Measurements from ENCODE around the gene BTBD2. TPM values are rescaled to one million over a fixed set of nuclear protein-coding genes. Genes with fewer than 3 reads are reported as not detected.

The BTBD2 gene
- 72.5 and 118 TPM in 2 replicates for total RNA-seq (ENCODE audit: low replicate concordance)
- long read RNA-seq: 0 reads

DNA sequence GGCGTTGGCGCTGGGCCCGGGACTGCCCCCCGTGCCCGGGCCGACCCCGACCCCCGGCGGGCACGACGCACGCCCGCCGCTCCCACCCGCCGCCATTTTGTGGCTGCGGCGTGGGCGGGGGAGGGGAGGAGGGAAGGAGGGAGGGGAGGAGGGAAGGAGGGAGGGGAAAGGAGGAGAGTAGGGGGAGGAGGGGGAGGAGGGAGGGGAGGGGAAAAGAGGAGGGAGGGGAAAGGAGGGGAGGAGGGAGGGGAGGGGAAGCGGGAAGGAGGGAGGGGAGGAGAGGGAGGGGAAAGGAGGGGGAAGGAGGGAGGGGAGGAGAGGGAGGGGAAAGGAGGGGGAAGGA, at the start of gene BTBD2:
Gene BTBD2, minus strand, starts transcription at position 107 of the 343 bp plus-strand sequence. Its CDS starts 11 bp downstream, at position 96.
- H3K9me3 Mint-ChIP-seq: no peaks in the 10 kb centered on the region
- TF ChIP-seq, protein P1, sequence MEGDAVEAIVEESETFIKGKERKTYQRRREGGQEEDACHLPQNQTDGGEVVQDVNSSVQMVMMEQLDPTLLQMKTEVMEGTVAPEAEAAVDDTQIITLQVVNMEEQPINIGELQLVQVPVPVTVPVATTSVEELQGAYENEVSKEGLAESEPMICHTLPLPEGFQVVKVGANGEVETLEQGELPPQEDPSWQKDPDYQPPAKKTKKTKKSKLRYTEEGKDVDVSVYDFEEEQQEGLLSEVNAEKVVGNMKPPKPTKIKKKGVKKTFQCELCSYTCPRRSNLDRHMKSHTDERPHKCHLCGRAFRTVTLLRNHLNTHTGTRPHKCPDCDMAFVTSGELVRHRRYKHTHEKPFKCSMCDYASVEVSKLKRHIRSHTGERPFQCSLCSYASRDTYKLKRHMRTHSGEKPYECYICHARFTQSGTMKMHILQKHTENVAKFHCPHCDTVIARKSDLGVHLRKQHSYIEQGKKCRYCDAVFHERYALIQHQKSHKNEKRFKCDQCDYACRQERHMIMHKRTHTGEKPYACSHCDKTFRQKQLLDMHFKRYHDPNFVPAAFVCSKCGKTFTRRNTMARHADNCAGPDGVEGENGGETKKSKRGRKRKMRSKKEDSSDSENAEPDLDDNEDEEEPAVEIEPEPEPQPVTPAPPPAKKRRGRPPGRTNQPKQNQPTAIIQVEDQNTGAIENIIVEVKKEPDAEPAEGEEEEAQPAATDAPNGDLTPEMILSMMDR (conservative IDR thresholded peaks at IDR 0.05): no peak
- DNase-seq (ENCODE audit: extremely low spot score, unreplicated experiment): no peak
- no peaks in the 10 kb centered on the region for H3K27me3 Mint-ChIP-seq
- peaks cover 14% of the 10 kb centered on the region for H3K36me3 Mint-ChIP-seq
- peak within 1 kb of the TSS; percentile 72 for H3K4me3 Mint-ChIP-seq
- no peak within 1 kb of the TSS for H3K27ac Mint-ChIP-seq
- H3K4me1 Mint-ChIP-seq (ENCODE audit: unreplicated experiment): no peaks in the 10 kb centered on the region

DNA sequence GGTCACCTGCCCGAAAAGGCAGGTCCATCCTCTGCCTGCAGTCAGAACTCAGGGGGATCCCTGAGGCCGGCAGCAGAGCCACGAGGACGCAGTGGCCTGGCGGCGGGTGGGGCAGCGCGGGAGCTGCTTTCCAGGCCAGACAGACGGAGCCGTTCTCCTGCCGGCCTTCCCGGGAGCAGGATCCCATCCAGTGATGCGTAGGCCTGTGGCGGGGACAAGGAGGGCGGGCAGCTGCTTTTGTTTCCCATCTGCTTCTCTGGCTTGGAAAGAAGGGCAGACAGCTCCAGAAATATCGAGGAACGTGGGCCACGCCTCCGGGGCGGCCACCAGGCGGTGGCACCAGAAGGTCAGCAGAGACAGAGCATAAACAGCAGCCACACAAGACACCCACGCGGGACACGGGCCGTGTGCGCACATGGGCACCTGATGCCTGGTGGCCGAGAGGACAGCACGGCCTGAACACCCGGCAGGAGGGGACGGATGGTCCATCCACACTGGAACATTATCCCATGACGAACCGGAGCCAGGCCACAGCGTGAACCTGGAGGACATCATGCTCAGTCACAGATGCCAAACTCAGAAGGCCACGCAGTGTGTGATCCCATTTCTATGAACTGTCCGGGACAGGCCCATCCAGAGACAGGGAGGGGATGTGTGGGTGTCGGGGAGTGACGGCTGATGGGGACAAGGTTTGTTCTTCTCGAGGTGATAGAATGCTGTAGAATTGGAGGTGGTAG, 49.4 kb upstream of the BTBD2 start:
- TF ChIP-seq, protein P1 (conservative IDR thresholded peaks at IDR 0.05): no peak
- no peaks in the 10 kb centered on the region for H3K27me3 Mint-ChIP-seq
- peak overlapping the region; percentile 21 for H3K27ac Mint-ChIP-seq
- peaks cover 18% of the 10 kb centered on the region for H3K4me1 Mint-ChIP-seq (ENCODE audit: unreplicated experiment)
- H3K4me3 Mint-ChIP-seq: no peak overlapping the region
- H3K9me3 Mint-ChIP-seq: no peaks in the 10 kb centered on the region
- DNase-seq (ENCODE audit: extremely low spot score, unreplicated experiment): no peak
- no peaks in the 10 kb centered on the region for H3K36me3 Mint-ChIP-seq

DNA sequence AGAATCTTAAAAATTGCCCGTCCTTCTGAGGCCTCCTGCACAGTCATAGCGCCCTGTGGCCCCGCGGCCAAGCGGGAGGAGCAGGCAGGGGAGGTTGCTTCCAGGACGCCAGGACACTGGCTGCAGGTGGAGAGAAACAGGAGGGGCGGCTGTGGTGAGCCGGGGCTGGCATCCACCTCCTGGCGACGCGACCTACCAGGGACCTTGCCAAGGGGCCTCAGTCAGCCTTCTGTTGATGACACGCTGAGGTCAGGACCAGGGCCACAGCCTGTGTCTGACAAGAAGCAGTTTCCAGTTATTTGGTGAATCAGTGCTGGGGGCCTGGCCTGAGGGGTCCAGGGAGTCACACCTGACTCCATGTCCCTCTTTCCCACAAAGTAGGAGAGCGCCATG, 48.9 kb upstream of the BTBD2 start:
- H3K4me1 Mint-ChIP-seq (ENCODE audit: unreplicated experiment): peaks cover 14% of the 10 kb centered on the region
- TF ChIP-seq, protein P1 (conservative IDR thresholded peaks at IDR 0.05): no peak
- H3K27ac Mint-ChIP-seq: no peak overlapping the region
- DNase-seq (ENCODE audit: extremely low spot score, unreplicated experiment): peak; percentile 67
- no peaks in the 10 kb centered on the region for H3K9me3 Mint-ChIP-seq
- H3K27me3 Mint-ChIP-seq: no peaks in the 10 kb centered on the region
- no peaks in the 10 kb centered on the region for H3K36me3 Mint-ChIP-seq
- no peak overlapping the region for H3K4me3 Mint-ChIP-seq

DNA sequence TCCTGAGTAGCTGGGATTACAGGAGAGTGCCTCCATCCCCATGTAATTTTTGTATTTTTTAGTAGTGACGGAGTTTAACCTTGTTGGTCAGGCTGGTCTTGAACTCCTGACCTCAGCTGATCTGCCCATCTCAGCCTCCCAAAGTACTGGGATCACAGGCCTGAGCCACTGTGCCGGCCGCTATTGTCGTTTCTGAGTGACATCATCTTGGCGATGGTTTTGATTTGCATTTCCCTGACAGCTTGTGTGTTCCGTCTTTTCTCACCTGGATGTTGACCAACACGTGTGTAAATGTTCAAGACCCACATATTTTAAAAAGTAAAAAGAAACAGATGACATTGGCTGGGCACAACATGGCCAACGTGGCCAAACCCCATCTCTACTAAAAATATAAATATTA, 48.3 kb upstream of the BTBD2 start:
- H3K4me3 Mint-ChIP-seq: peak overlapping the region; percentile 41
- peaks cover 14% of the 10 kb centered on the region for H3K4me1 Mint-ChIP-seq (ENCODE audit: unreplicated experiment)
- no peak for DNase-seq (ENCODE audit: extremely low spot score, unreplicated experiment)
- no peaks in the 10 kb centered on the region for H3K9me3 Mint-ChIP-seq
- H3K27me3 Mint-ChIP-seq: no peaks in the 10 kb centered on the region
- H3K36me3 Mint-ChIP-seq: no peaks in the 10 kb centered on the region
- TF ChIP-seq, protein P1 (conservative IDR thresholded peaks at IDR 0.05): no peak
- H3K27ac Mint-ChIP-seq: peak overlapping the region; percentile 68

DNA sequence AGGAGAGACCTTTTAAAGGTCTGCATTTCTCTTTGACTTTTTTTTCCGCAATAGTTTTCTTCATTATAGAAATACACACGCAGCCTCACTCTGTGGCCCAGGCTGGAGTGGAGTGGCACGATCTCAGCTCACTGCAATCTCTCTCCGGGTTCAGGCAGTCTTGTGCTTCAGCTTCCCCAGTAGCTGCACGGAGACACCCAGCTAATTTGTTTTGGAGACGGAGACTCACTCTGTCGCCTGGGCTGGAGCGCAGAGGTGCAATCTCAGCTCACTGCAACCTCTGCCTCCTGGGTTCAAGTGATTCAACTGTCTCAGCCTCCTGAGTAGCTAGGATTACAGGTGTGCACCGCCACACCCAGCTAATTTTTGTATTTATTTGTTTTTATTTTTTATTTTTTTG, 47.3 kb upstream of the BTBD2 start:
- TF ChIP-seq, protein P1 (conservative IDR thresholded peaks at IDR 0.05): no peak
- H3K9me3 Mint-ChIP-seq: no peaks in the 10 kb centered on the region

More for the DNA sequence above, 47.3 kb upstream of the BTBD2 start:
- peak overlapping the region; percentile 94 for H3K4me3 Mint-ChIP-seq
- H3K4me1 Mint-ChIP-seq (ENCODE audit: unreplicated experiment): peaks cover 14% of the 10 kb centered on the region
- H3K27ac Mint-ChIP-seq: peak overlapping the region; percentile 96
- H3K27me3 Mint-ChIP-seq: no peaks in the 10 kb centered on the region
- no peaks in the 10 kb centered on the region for H3K36me3 Mint-ChIP-seq
- no peak for DNase-seq (ENCODE audit: extremely low spot score, unreplicated experiment)
